Measurements from ENCODE around the gene NEURL3.
"Not testable (repeated sequence)": the region's sequence is repeated elsewhere in the genome, so short reads cannot be mapped to it uniquely, and the experiment has no call there.

Gene NEURL3

DNA sequence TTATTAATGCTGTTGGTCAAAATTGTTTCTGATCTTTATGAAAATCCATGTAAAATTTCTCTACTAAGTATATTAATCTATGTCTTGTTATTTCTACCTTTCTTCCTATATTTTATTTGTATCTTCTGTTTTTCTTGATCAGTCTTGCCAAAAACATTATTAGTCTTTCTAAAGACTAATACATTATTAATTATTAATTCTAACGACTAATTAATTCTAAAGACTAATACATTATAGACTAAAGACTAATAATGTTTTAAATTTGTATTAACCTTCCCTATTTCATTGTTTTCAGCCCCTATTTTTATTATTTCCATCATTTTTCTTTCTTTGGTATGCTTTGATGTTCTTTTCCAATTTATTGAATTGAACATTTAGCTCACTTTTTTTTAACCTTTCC lies 27.7 kb downstream of the NEURL3 start:
- DNase-seq, result no peak

DNA sequence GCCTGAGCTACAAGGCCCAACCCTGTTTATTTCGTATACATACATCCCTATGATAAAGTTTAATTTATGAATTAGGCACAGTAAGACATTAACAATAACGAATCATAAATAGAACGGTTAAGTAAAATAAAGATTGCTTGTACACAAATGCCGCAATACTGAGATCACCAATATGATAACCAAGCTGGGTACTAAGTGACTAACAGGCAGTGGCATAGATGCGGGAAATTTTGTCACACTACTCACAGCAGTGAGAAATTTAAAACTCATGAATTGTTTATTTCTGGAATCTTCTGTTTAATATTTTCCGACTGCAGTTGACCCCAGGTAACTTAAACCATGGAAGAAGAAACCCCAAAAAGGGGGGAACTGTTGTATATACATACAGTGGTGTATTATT lies 33.4 kb downstream of the NEURL3 start:
- no peak for DNase-seq

- DNase-seq, result peak; percentile 44 to 47
Measured at GRCh38 chr2:96470636-96471035, 34.5 kb downstream of the NEURL3 start.

- no peak for DNase-seq
Measured at GRCh38 chr2:96470109-96470508, 35.0 kb downstream of the NEURL3 start.

DNA sequence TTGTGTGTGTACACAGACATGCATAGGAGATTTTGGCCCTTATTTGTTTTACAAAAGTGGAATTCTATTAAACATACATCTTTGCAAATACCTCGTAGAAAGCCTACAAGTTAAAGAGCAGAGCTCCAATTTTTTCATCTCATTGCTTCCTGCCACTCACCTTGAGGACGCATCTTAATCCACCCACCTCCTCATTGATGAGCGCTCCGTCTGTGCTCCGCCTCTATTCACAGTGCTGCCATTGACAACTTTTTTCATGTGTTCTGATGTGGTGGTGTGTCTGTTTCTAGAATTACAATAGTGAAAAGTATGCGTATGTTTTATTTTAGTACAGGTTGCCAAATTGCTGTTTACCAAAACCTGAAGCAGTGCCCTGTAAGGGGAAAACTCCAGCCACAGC lies 36.3 kb downstream of the NEURL3 start:
- no peak for DNase-seq

- DNase-seq, result no peak
Measured at GRCh38 chr2:96464651-96465050, 40.5 kb downstream of the NEURL3 start.

DNA sequence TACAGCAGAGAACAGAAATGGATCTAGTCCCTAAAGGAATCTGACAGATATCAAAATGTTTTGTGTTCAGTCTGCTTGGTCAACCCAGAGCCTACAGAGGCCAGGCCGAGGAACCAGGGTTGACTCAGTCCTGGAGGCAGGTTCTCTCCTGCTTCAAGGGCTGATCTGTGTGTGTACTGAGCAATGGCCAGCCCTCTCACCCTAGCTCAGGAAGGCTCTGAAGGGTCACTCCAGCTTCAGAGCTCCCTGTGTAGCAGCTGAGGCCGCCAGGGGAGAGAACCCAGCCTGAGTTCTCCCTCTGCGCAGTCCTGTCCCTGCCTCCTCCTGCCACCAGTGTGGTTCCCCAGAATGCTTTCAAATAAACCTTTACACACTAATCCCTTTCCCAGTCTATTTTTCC lies 41.1 kb downstream of the NEURL3 start:
- DNase-seq, result no peak

- DNase-seq, result no peak
Measured at GRCh38 chr2:96463119-96463518, 42.0 kb downstream of the NEURL3 start.

DNA sequence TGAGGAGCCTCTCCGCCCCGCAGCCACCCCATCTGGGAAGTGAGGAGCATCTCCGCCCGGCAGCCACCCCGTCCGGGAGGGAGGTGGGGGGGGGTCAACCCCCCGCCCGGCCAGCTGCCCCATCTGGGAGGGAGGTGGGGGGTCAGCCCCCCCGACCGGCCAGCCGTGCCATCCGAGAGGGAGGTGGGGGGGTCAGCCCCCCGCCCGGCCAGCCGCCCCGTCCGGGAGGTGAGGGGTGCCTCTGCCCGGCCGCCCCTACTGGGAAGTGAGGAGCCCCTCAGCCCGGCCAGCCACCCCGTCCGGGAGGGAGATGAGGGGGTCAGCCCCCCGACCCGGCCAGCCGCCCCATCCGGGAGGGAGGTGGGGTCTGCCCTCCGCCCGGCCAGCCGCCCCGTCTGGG lies 43.5 kb downstream of the NEURL3 start:
- DNase-seq, result not testable (repeated sequence)

GRCh38 chr2:96452053-96452452 lies 53.1 kb downstream of the NEURL3 start:
- DNase-seq, result no peak

DNA sequence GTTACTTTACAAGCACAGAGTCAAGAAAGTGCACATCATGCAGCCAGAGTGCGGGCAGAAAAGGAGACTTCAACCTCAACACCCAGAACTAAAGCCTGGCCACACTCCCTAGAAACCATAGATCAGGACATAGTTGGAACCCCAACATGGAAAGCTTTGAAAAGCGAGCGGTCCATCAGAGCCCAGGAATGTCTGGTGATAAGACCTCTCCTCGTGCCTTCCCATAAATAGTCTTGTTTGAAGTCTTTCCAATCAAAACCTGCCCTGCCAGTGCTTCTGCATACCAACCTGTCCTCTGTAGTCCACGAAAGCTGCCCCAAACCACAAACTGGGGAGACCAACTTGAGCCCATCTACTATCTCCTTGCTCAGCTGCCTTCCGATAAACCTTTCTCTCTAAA lies 55.5 kb downstream of the NEURL3 start:
- no peak for DNase-seq

DNA sequence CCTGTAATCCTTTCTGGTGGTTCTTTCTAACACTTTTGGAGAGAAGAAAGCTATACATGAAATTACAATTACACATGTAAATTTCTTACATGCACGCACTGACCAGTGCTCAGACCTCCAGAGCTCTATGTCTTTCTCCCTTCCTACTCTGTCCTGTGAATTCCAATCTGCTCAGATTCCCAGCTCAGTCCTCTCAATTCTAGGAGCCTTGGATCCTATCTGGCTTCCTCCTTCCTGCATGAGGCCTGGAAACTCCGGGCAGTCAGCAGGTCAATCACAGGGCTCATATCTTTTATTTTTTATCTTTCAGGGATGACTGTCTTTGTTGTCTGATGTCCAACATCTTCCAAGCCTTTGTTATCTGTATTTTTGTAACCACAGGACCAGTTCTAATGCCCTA lies 56.0 kb downstream of the NEURL3 start:
- no peak for DNase-seq

DNA sequence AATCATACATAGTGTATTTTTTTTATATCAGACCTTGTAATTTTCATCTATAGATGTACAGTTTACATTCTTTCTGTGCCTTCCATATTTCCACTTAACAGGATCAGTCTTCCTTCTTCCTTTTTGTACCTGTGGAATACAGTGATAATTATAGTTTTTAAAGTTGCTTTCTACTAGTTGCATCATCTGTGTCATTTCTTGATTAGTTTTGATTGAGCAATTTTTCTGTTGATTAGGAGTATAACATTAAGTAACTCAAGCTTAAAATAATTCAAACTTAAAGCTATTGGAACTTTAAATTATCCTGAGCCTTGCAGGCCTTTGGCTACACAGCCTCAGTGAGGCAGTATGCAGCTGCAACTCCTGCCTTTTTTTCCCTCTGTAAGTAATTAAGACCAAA lies 57.4 kb downstream of the NEURL3 start:
- DNase-seq, result no peak
